Neutrophil (primary cell): ENCODE data around the gene KDM1B.

Experiments
- H3K27ac ChIP-seq: fragments of 200-600 bp; sonication (generic); 2 replicates; pipeline ENCODE4 v1.5.1; 2016; ENCODE audit warnings: mild to moderate bottlenecking, moderate library complexity
- H3K27me3 ChIP-seq: fragments of 200-600 bp; sonication (generic); 2 replicates; pipeline ENCODE4 v1.6.0; 2016; ENCODE audit warnings: mild to moderate bottlenecking
- H3K36me3 ChIP-seq: fragments of 200-600 bp; sonication (generic); 2 replicates; pipeline ENCODE4 v1.5.1; 2017
- H3K4me1 ChIP-seq, 2 experiments: fragments of 200-600 bp in 1 of 2; sonication (generic) in 1 of 2; 1 replicate in 1 of 2; 2 replicates in 1 of 2; pipeline versions ENCODE4 v1.5.1 to v1.6.1; 2013 to 2016; ENCODE audit warnings: low read depth in 1 of 2, low read length in 1 of 2, mild to moderate bottlenecking in 1 of 2, moderate library complexity in 1 of 2; ENCODE audit not compliant: control insufficient read depth in 1 of 2, insufficient read depth in 1 of 2
- H3K4me3 ChIP-seq, 2 experiments: fragments of 200-600 bp in 1 of 2; sonication (generic) in 1 of 2; 1 replicate in 1 of 2; 2 replicates in 1 of 2; pipeline ENCODE4 v1.5.1; 2013 to 2016; ENCODE audit warnings: low read depth in 1 of 2, low read length in 1 of 2, mild to moderate bottlenecking in 1 of 2, moderate library complexity in 1 of 2
- H3K9me3 ChIP-seq: fragments of 200-600 bp; sonication (generic); 2 replicates; pipeline ENCODE4 v1.5.1; 2016
- CTCF ChIP-seq: fragments of 200-600 bp; sonication (generic); IDR thresholded peaks from 2 replicates; pipeline ENCODE4 v1.5.1; 2016; ENCODE audit warnings: antibody characterized with exemption

The KDM1B gene

GRCh38 chr6:18118330-18118729 is 36.9 kb upstream of the KDM1B start:
- no peaks in the 10 kb centered on the region for H3K27me3 ChIP-seq
- H3K27ac ChIP-seq = no peak overlapping the region
- H3K4me3 ChIP-seq = no peak overlapping the region
- no peaks in the 10 kb centered on the region for H3K36me3 ChIP-seq
- peaks cover 11 to 12% of the 10 kb centered on the region in 2 experiments for H3K4me1 ChIP-seq
- no peaks in the 10 kb centered on the region for H3K9me3 ChIP-seq
- no peak for TF ChIP-seq CTCF

DNA sequence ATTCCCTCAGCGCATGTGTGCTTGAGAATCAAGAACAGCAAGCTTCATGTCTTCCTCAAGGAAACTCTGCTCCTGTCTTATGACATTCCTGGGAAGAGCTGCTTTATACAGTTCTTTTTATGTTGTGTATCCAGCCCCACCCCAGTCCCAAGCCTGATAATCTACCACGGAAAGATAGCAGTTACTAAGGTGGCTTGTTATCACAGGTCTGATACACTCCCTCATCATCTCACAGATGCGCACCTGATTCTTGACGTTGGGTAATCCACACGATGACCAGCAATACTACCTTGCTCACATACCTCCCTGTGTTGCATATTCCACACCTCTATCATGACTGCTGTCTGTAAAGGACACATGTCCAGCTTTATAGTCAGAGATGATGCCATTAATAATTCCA is 36.0 kb upstream of the KDM1B start:
- peaks cover 11 to 12% of the 10 kb centered on the region in 2 experiments for H3K4me1 ChIP-seq
- no peaks in the 10 kb centered on the region for H3K9me3 ChIP-seq
- no peaks in the 10 kb centered on the region for H3K36me3 ChIP-seq
- H3K27ac ChIP-seq = no peak overlapping the region
- no peaks in the 10 kb centered on the region for H3K27me3 ChIP-seq
- H3K4me3 ChIP-seq = no peak overlapping the region
- no peak for TF ChIP-seq CTCF

DNA sequence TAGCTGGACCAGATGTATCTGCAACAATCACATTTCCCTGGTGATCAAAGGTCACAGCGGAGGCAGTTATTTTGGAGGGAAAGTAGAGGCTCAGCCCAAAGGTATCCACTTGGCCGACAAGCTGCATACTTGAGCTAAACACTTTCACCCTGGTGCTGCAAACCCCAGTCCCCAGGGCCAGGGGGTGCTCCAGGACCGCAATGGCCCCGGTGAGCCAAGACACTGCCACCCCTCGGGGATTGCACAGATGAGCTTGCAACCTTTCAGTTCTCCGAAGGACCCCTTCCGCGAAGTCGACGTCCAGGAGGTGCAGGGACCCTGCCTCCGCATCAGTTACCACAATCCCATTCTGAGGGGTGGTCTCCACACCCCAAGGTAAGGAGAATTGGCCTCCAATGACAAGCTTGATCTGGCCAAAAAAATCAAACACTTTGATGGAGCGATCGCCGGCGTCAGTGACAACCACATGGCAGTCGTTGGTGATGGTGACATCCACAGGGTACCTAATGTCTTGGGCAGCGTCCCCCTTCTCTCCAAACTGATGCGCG is 33.6 kb upstream of the KDM1B start:
- peak overlapping the region; percentile 72 to 85 for H3K4me3 ChIP-seq
- no peaks in the 10 kb centered on the region for H3K9me3 ChIP-seq
- H3K27me3 ChIP-seq = no peaks in the 10 kb centered on the region
- TF ChIP-seq CTCF = no peak
- no peaks in the 10 kb centered on the region for H3K36me3 ChIP-seq
- no peak overlapping the region for H3K27ac ChIP-seq
- H3K4me1 ChIP-seq = peaks cover 11 to 12% of the 10 kb centered on the region in 2 experiments

DNA sequence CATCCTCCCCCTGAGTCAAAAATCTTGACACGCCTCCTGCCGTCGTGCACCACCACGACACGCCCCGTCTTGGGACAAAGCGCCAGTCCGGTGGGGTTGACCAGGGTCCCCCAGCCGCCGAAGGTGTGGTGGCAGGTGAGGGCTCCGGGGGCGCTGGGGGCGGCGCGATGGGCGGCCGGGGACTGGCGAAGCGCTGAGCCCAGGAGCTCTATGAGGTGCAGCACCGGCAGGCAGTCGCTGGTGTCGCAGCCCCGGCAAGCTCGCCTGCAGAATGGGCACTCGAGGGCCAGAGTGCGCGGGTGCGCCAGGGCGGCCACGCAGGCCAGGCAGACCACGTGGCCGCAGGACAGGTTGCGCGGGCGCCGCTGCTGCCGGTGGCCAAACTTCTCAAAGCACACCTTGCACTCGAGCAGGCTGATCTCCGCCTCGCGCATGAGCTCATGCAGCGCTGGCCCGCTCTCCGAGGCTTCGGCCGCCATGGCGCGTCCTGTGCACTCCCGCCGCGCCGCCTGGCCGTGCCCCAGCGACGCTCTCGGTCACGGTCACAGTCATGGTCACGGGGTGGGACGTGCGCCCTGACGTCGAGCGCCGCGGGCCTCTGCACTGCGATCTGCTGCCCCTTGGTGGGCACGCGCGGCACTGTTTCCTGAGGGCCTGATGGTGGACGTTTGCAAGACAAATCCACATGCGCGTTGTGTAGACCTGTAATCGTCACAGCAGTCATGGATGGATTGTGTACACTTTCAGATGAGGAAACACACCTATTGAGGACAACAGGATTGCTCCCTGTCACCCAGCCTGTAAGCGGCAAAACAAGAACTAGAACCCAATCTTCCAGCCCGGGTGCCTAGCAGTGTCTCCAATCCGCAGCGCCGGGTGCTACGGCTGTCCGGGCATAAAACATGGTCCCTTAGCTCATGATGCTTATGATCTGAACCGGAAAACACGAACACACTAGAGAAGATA is 32.8 kb upstream of the KDM1B start, which contains the start of gene NHLRC1:
NHLRC1 (minus strand) TSS at position 550 of the 966 bp plus-strand sequence; CDS start at position 479, 71 bp downstream.
- H3K4me3 ChIP-seq = peak within 1 kb of the TSS; percentile 72 to 85
- H3K36me3 ChIP-seq = no peaks in the 10 kb centered on the region
- no peaks in the 10 kb centered on the region for H3K9me3 ChIP-seq
- H3K27me3 ChIP-seq = no peaks in the 10 kb centered on the region
- TF ChIP-seq CTCF = peak; percentile 93
- H3K27ac ChIP-seq = peak within 1 kb of the TSS; percentile 47
- H3K4me1 ChIP-seq = peaks cover 11 to 12% of the 10 kb centered on the region in 2 experiments

DNA sequence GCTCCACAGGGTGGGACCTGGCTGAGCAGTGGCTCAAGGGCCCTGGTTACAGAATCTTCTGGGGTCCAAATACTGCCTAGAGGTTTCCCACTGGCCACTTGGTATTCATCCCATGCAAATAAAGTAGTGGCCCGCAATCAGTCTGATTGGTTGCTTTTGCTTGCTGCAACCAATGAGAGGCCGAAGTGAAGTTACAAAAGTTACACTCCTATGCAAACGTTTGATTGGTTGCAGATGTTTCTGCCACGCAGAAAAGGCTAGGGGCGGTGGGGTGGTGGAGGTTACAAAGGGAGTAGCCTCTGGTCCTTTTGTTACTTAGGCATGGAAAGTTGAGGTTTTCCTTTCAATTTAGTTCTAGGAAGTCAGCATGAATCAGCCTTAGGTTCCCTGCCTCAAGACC is 29.1 kb upstream of the KDM1B start:
- H3K27ac ChIP-seq = no peak overlapping the region
- no peak for TF ChIP-seq CTCF
- H3K4me3 ChIP-seq = no peak overlapping the region
- peaks cover 20% of the 10 kb centered on the region for H3K36me3 ChIP-seq
- no peaks in the 10 kb centered on the region for H3K9me3 ChIP-seq
- H3K4me1 ChIP-seq = peaks cover 11 to 12% of the 10 kb centered on the region in 2 experiments
- no peaks in the 10 kb centered on the region for H3K27me3 ChIP-seq
